ENCODE measurements around the gene VCAM1.
"Not testable (repeated sequence)": the region's sequence is repeated elsewhere in the genome, so short reads cannot be mapped to it uniquely, and the experiment has no call there.

VCAM1 gene

DNA sequence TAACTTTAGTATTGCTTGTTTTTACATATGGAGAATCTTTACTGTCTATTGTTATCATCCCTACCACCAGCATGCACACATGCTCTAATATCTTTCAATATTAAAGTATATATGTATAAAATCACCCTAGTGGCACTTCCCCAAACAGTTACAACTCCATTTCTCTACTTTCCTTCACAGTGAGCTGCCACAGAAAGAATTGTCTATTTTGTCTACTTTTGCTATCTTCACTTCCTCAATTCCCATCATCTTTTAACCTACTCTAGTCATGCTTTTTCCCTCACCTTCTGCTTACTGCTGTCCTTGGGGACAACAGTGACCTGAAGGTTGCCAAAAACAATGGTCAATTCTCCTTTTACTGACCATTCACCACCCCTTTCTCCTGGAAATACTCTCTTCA, 59.2 kb downstream of the VCAM1 start:
- no peak for DNase-seq (ENCODE audit: low read depth in 3 of 3)

GRCh38 chr1:100780814-100781213, 61.3 kb downstream of the VCAM1 start:
- DNase-seq (ENCODE audit: low read depth in 3 of 3) = no peak

GRCh38 chr1:100781728-100782127, 62.2 kb downstream of the VCAM1 start:
- DNase-seq (ENCODE audit: low read depth in 3 of 3) = not testable (repeated sequence)

- no peak for DNase-seq (ENCODE audit: low read depth in 3 of 3)
These were observed 63.0 kb downstream of the VCAM1 start for GRCh38 chr1:100782473-100783039.

- no peak for DNase-seq (ENCODE audit: low read depth in 3 of 3)
These were observed 66.0 kb downstream of the VCAM1 start for GRCh38 chr1:100785470-100786052.

- DNase-seq (ENCODE audit: low read depth in 3 of 3) = no peak
These were observed 67.3 kb downstream of the VCAM1 start for GRCh38 chr1:100786870-100787269.
